HUES6 (cell line): ENCODE data around the gene KCNN2.

Source experiments
- H3K27ac ChIP-seq: 2 replicates; pipeline ENCODE4 v1.7.0; 2013; ENCODE audit warnings: low read depth, mild to moderate bottlenecking, low read length, inconsistent platforms
- H3K27me3 ChIP-seq: 2 replicates; pipeline ENCODE4 v1.6.1; 2013; ENCODE audit warnings: low read length; ENCODE audit not compliant: control insufficient read depth, insufficient read depth
- H3K36me3 ChIP-seq: 2 replicates; pipeline ENCODE4 v1.6.1; 2013; ENCODE audit warnings: low read length; ENCODE audit not compliant: control insufficient read depth, insufficient read depth
- H3K4me1 ChIP-seq: 2 replicates; pipeline ENCODE4 v1.6.1; 2013; ENCODE audit warnings: low read length; ENCODE audit not compliant: control insufficient read depth, insufficient read depth
- H3K4me3 ChIP-seq: 2 replicates; pipeline ENCODE4 v1.5.1; 2013; ENCODE audit warnings: low read depth, low read length
- H3K9ac ChIP-seq: one replicate; pipeline ENCODE4 v1.6.1; 2013; ENCODE audit warnings: mild to moderate bottlenecking, low read length
- H3K9me3 ChIP-seq: 2 replicates; pipeline ENCODE4 v1.6.1; 2013; ENCODE audit warnings: low read depth, low read length; ENCODE audit not compliant: control insufficient read depth, insufficient read depth

KCNN2 gene

GRCh38 chr5:114330916-114331531 lies 30.8 kb upstream of the KCNN2 start:
- Histone ChIP-seq H3K9ac (no peak overlapping the region), H3K27ac (no peak overlapping the region), H3K4me1 (no peaks in the 10 kb centered on the region), H3K36me3 (no peaks in the 10 kb centered on the region), H3K27me3 (no peaks in the 10 kb centered on the region), H3K4me3 (no peak overlapping the region), H3K9me3 (no peaks in the 10 kb centered on the region)

DNA sequence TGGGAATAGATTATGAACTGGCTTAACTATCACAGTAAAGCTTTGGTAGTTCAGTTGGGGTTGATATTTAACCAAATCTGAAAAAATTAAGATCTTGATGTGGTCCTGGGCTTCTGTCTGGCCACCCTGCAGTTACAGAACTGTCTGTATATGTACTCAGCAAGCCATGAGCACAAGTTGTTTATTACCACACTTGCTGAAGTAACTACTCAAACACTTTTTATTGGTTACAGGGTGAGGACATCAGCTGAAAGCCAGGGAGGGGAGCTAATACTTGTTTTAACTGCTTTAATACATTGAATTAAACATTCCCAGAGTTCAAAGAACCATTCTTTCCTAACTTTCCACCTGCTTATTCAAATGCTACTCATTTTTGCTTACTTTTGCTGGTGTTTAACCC lies 29.4 kb upstream of the KCNN2 start:
- Histone ChIP-seq H3K9ac (no peak overlapping the region), H3K4me1 (no peaks in the 10 kb centered on the region), H3K27ac (no peak overlapping the region), H3K27me3 (no peaks in the 10 kb centered on the region), H3K4me3 (no peak overlapping the region), H3K9me3 (no peaks in the 10 kb centered on the region), H3K36me3 (no peaks in the 10 kb centered on the region)

- H3K27ac ChIP-seq, result no peak overlapping the region
- no peaks in the 10 kb centered on the region for H3K36me3 ChIP-seq
- no peaks in the 10 kb centered on the region for H3K27me3 ChIP-seq
- no peak overlapping the region for H3K4me3 ChIP-seq
- H3K4me1 ChIP-seq, result no peaks in the 10 kb centered on the region
- no peaks in the 10 kb centered on the region for H3K9me3 ChIP-seq
- no peak overlapping the region for H3K9ac ChIP-seq
These were observed 28.9 kb upstream of the KCNN2 start for GRCh38 chr5:114332925-114333324.

GRCh38 chr5:114335391-114335790 lies 26.5 kb upstream of the KCNN2 start:
- Histone ChIP-seq H3K4me3 (no peak overlapping the region), H3K4me1 (no peaks in the 10 kb centered on the region), H3K27ac (no peak overlapping the region), H3K9ac (no peak overlapping the region), H3K27me3 (no peaks in the 10 kb centered on the region), H3K9me3 (peaks cover 6% of the 10 kb centered on the region; the same call in 1 of the 2 replicates), H3K36me3 (no peaks in the 10 kb centered on the region)

DNA sequence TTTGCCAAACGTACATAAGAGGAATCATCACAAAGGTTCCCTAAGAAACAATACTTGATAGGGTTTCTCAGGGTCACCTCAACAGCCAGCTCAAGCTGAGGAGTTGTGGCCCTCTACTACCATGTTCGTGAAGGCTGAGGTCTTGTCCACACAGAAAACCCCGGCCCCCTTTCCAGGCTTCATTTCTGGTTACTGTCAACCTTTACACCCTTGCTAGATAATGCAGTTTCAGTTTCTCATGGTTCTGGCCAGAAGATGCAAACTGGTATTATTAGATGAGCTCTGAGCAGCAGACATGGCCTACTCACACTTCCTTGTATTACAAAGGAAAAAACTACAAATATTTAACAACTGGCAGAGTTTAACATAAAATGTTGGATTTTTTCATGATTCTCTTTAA lies 22.8 kb upstream of the KCNN2 start:
- Histone ChIP-seq H3K27ac (no peak overlapping the region), H3K4me1 (no peaks in the 10 kb centered on the region), H3K4me3 (no peak overlapping the region), H3K36me3 (no peaks in the 10 kb centered on the region), H3K27me3 (no peaks in the 10 kb centered on the region), H3K9ac (no peak overlapping the region), H3K9me3 (peaks cover 17% of the 10 kb centered on the region; the same call in 1 of the 2 replicates)

GRCh38 chr5:114346181-114346580 lies 15.7 kb upstream of the KCNN2 start:
- H3K9ac ChIP-seq, result no peak overlapping the region
- 0 out of 2 replicates have a peak, but pooled peaks cover 9% of the 10 kb centered on the region for H3K9me3 ChIP-seq
- H3K36me3 ChIP-seq, result no peaks in the 10 kb centered on the region
- no peaks in the 10 kb centered on the region for H3K27me3 ChIP-seq
- H3K27ac ChIP-seq, result no peak overlapping the region
- no peak overlapping the region for H3K4me3 ChIP-seq
- no peaks in the 10 kb centered on the region for H3K4me1 ChIP-seq

- Histone ChIP-seq H3K9ac (no peak overlapping the region), H3K9me3 (no peaks in the 10 kb centered on the region), H3K36me3 (no peaks in the 10 kb centered on the region), H3K27me3 (no peaks in the 10 kb centered on the region; the same call in 1 of the 2 replicates), H3K4me1 (peaks cover 23% of the 10 kb centered on the region), H3K27ac (peak overlapping the region; percentile 29; the same call in 1 of the 2 replicates), H3K4me3 (no peak overlapping the region)
These were observed 6.6 kb upstream of the KCNN2 start for GRCh38 chr5:114355086-114355830.

DNA sequence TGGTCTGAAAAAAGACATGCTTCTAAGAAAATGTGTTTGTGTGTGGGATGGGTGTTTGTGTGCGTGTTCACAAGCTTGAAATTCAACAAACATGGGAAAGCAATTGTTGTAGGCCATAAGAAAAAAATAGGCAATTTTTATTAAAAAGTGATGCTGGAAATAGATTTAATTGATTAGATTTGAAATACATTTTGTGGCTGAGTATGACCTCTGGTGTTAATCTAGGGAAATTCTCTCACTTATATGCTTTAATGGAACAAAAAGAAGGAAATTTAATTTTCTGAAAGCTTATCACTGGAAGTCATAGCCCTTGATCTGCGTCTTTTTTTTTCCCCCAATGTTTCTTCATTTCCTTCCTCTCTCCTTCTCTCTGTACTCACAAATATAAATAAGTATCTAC lies 3.5 kb upstream of the KCNN2 start:
- Histone ChIP-seq H3K9me3 (no peaks in the 10 kb centered on the region), H3K27ac (no peak overlapping the region), H3K36me3 (no peaks in the 10 kb centered on the region), H3K9ac (no peak overlapping the region), H3K27me3 (peaks cover 11% of the 10 kb centered on the region), H3K4me1 (peaks cover 23% of the 10 kb centered on the region), H3K4me3 (no peak overlapping the region)

DNA sequence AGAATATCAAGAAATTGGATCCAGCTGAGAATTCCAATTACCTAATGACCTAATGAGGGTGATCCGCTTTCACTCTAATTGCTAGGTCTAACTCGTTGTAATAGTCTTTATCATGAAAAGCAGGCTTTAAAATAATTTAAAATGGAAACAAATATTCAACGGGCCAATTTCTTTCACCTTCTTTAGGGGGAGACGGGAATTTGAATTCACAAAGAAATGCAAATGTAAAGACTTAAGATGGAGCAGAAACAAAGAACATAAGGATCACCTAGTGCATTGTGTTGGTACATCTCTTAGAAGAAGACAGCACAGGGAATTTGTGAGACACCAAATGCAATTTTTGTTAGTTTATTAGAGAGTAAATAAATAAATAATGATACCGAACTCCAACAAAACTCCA lies 1.5 kb upstream of the KCNN2 start:
- peak overlapping the region; percentile 96 for H3K4me3 ChIP-seq
- H3K27ac ChIP-seq, result peak overlapping the region; percentile 85
- H3K9me3 ChIP-seq, result no peaks in the 10 kb centered on the region
- H3K9ac ChIP-seq, result peak overlapping the region; percentile 86
- H3K27me3 ChIP-seq, result peaks cover 26% of the 10 kb centered on the region
- H3K4me1 ChIP-seq, result peaks cover 19% of the 10 kb centered on the region
- no peaks in the 10 kb centered on the region; the same call in 1 of the 2 replicates for H3K36me3 ChIP-seq

DNA sequence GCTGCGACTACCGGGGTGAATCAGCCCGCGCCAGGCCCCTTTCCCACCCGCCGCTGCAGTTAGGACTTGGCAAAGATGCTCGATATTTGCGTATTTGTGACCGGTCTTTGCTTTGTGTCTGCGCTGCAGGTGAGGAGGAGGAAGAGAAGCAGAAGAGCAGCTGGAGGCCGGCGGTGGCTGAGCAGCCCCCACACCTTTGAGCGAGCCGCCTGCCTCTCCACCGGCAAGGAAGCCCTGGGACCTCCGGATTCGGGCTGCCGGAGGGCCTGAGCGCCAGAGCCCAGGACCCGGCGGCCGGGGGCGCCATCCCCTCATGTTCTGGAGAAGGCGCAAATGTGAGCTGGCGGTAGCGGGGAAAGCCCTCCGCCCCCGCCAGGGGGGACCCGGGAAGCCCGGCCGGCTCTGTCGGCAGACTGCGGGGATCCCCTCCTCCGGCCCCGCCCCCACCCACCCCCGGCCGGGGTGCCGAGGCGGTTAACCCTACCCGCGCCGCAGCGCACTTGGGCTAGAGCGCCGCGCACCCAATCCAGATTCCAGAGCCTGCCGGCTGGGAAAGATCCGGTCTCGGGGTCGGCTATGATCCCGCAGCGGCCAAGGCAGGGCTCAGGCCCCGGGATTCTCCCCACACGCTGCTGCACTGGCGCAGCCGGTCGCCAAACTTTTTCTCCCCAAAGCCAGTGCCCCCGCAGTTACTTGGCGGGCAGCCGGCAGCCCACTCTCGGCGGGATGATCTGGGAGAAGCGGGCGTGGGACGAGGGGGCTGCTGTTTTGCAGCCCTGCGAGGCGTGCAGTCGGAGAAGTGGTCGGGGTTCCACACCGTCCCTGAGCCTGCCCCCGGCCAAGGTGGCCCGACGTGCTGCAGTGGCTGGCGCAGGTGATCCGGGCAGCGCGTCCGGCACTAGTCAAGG lies 800 bp upstream of the KCNN2 start:
- Histone ChIP-seq H3K4me3 (peak overlapping the region; percentile 96), H3K27ac (peak overlapping the region; percentile 85), H3K36me3 (no peaks in the 10 kb centered on the region; the same call in 1 of the 2 replicates), H3K4me1 (peaks cover 12% of the 10 kb centered on the region), H3K9ac (peak overlapping the region; percentile 86), H3K27me3 (peaks cover 26% of the 10 kb centered on the region), H3K9me3 (no peaks in the 10 kb centered on the region)
